Esophagus squamous epithelium (tissue), 4 donors: Measurements from ENCODE around the gene MDGA2.

Source experiments
- CTCF ChIP-seq, 6 experiments: fragments of 450-650 bp in 4 of 6; fragments of 200-600 bp in 2 of 6; sonication (generic) in 2 of 6; IDR thresholded peaks; one replicate each; pipeline ENCODE4 v1.5.1; 2016 to 2019; ENCODE audit warnings: antibody characterized with exemption in 6 of 6, mild to moderate bottlenecking in 4 of 6, moderate library complexity in 4 of 6
- POLR2A ChIP-seq, 4 donors: fragments of 450-650 bp; IDR thresholded peaks; one replicate each; pipeline ENCODE4 v1.6.1; 2017; ENCODE audit warnings: antibody characterized with exemption in 4 of 4, mild to moderate bottlenecking in 4 of 4, moderate library complexity in 3 of 4

- no peak for TF ChIP-seq CTCF (IDR thresholded peaks at IDR 0.05)
- no peak for TF ChIP-seq POLR2A (IDR thresholded peaks at IDR 0.05)
Measured at GRCh38 chr14:47691829-47692228, 16.4 kb upstream of the MDGA2 start.
